HUES64 (cell line): ENCODE measurements around the gene DBN1.

Source experiments
- H3K27ac ChIP-seq: 2 replicates; pipeline ENCODE4 v1.7.0; 2013; ENCODE audit warnings: low read depth, low read length, inconsistent platforms
- H3K27me3 ChIP-seq: 2 replicates; pipeline ENCODE4 v1.6.1; 2013; ENCODE audit warnings: mild to moderate bottlenecking, low read length; ENCODE audit not compliant: insufficient read depth
- H3K36me3 ChIP-seq: 2 replicates; pipeline ENCODE4 v1.6.1; 2013; ENCODE audit warnings: mild to moderate bottlenecking, low read length; ENCODE audit not compliant: insufficient read depth
- H3K4me1 ChIP-seq: 2 replicates; pipeline ENCODE4 v1.6.1; 2013; ENCODE audit warnings: mild to moderate bottlenecking, low read length, moderate library complexity; ENCODE audit not compliant: insufficient read depth
- H3K4me3 ChIP-seq: 2 replicates; pipeline ENCODE4 v1.5.1; 2013; ENCODE audit warnings: mild to moderate bottlenecking, low read length, moderate library complexity
- H3K9ac ChIP-seq: 2 replicates; pipeline ENCODE4 v1.6.1; 2013; ENCODE audit warnings: mild to moderate bottlenecking, low read depth, low read length
- H3K9me3 ChIP-seq: 2 replicates; pipeline ENCODE4 v1.6.1; 2013; ENCODE audit warnings: low read depth, low read length; ENCODE audit not compliant: insufficient read depth
- WGBS: fragments of 150-250, 120-280 bp; methylation state at CpG from one replicate; pipeline ENCODE4 v1.1.7; 2013; ENCODE audit warnings: missing lambda C conversion rate; 5-methylcytosine and 5-hydroxymethylcytosine counted together

Gene DBN1

GRCh38 chr5:177452688-177453638 is 20.5 kb downstream of the DBN1 start:
- Histone ChIP-seq H3K27me3 (peaks cover 8% of the 10 kb centered on the region; the same call in 1 of the 2 replicates), H3K9me3 (no peaks in the 10 kb centered on the region), H3K4me1 (peaks cover 26% of the 10 kb centered on the region), H3K27ac (no peak overlapping the region), H3K9ac (no peak overlapping the region; the same call in 1 of the 2 replicates), H3K36me3 (peaks cover 11% of the 10 kb centered on the region), H3K4me3 (no peak overlapping the region; the same call in 1 of the 2 replicates)
- WGBS: 90% methylated on average over 16 of the region's 17 CpGs

- Histone ChIP-seq H3K27ac (no peak overlapping the region), H3K36me3 (no peaks in the 10 kb centered on the region), H3K9ac (no peak overlapping the region), H3K4me3 (no peak overlapping the region), H3K4me1 (peaks cover 20% of the 10 kb centered on the region), H3K27me3 (peaks cover 8% of the 10 kb centered on the region; the same call in 1 of the 2 replicates), H3K9me3 (no peaks in the 10 kb centered on the region)
- WGBS: 94% methylated on average over 9 of the region's 10 CpGs
These were observed 22.6 kb downstream of the DBN1 start for GRCh38 chr5:177450667-177451424.

GRCh38 chr5:177449140-177450061 is 24.0 kb downstream of the DBN1 start:
- peaks cover 13% of the 10 kb centered on the region for H3K27me3 ChIP-seq
- no peak overlapping the region for H3K27ac ChIP-seq
- H3K9ac ChIP-seq: no peak overlapping the region
- H3K9me3 ChIP-seq: no peaks in the 10 kb centered on the region
- peaks cover 25% of the 10 kb centered on the region for H3K4me1 ChIP-seq
- H3K4me3 ChIP-seq: no peak overlapping the region
- H3K36me3 ChIP-seq: no peaks in the 10 kb centered on the region
- 90% methylated on average over 18 of the region's 18 CpGs for WGBS

- Histone ChIP-seq H3K9ac (peak overlapping the region; percentile 85; the same call in 1 of the 2 replicates), H3K27ac (peak overlapping the region; percentile 73), H3K9me3 (no peaks in the 10 kb centered on the region), H3K36me3 (no peaks in the 10 kb centered on the region), H3K27me3 (peaks cover 7% of the 10 kb centered on the region), H3K4me3 (peak overlapping the region; percentile 63; the same call in 1 of the 2 replicates), H3K4me1 (peaks cover 18% of the 10 kb centered on the region)
- 87% methylated on average over 6 of the region's 6 CpGs for WGBS
These were observed 25.0 kb downstream of the DBN1 start for GRCh38 chr5:177448244-177448950.

- WGBS: 9% methylated on average over 23 of the region's 23 CpGs
- Histone ChIP-seq H3K27ac (peak overlapping the region; percentile 73), H3K9me3 (no peaks in the 10 kb centered on the region), H3K36me3 (no peaks in the 10 kb centered on the region), H3K9ac (peak overlapping the region; percentile 85), H3K27me3 (peaks cover 5% of the 10 kb centered on the region), H3K4me1 (peaks cover 12% of the 10 kb centered on the region), H3K4me3 (peak overlapping the region; percentile 63)
These were observed 25.7 kb downstream of the DBN1 start for GRCh38 chr5:177447611-177448243.

GRCh38 chr5:177447066-177447610 is 26.3 kb downstream of the DBN1 start:
- H3K9me3 ChIP-seq: no peaks in the 10 kb centered on the region
- H3K27ac ChIP-seq: peak overlapping the region; percentile 73
- WGBS: under 1% methylated on average over 40 of the region's 52 CpGs
- H3K4me3 ChIP-seq: peak overlapping the region; percentile 63
- peaks cover 5% of the 10 kb centered on the region for H3K27me3 ChIP-seq
- H3K36me3 ChIP-seq: no peaks in the 10 kb centered on the region
- peaks cover 12% of the 10 kb centered on the region for H3K4me1 ChIP-seq
- H3K9ac ChIP-seq: peak overlapping the region; percentile 85

GRCh38 chr5:177446200-177447065 is 27.0 kb downstream of the DBN1 start, which contains the start of gene PRR7:
Gene PRR7 (plus strand): TSS chr5:177446814. CDS start chr5:177455068, 8,254 bp downstream.
- peak within 1 kb of the TSS; percentile 63 for H3K4me3 ChIP-seq
- H3K9me3 ChIP-seq: no peaks in the 10 kb centered on the region
- WGBS: 3% methylated on average over 89 of the region's 89 CpGs
- H3K27me3 ChIP-seq: peaks cover 5% of the 10 kb centered on the region
- peaks cover 12% of the 10 kb centered on the region for H3K4me1 ChIP-seq
- peak within 1 kb of the TSS; percentile 85 for H3K9ac ChIP-seq
- no peaks in the 10 kb centered on the region for H3K36me3 ChIP-seq
- peak within 1 kb of the TSS; percentile 73 for H3K27ac ChIP-seq

GRCh38 chr5:177445917-177446199 is 27.6 kb downstream of the DBN1 start:
- H3K9me3 ChIP-seq: no peaks in the 10 kb centered on the region
- no peak overlapping the region for H3K27ac ChIP-seq
- 52% methylated on average over 5 of the region's 8 CpGs for WGBS
- H3K36me3 ChIP-seq: no peaks in the 10 kb centered on the region
- H3K9ac ChIP-seq: peak overlapping the region; percentile 74; the same call in 1 of the 2 replicates
- peak overlapping the region; percentile 63 for H3K4me3 ChIP-seq
- peaks cover 5% of the 10 kb centered on the region for H3K27me3 ChIP-seq
- peaks cover 12% of the 10 kb centered on the region for H3K4me1 ChIP-seq
